GM12891 (cell line): ENCODE results near the gene STXBP2.

Experiments
- DNase-seq: peaks from one replicate; pipeline ENCODE4 v3.0.0; 2011; ENCODE audit warnings: low spot score; ENCODE audit not compliant: insufficient read length
- FAIRE-seq: peaks from 2 replicates; lab custom pipeline; 2011; peaks lifted over from hg19 to GRCh38; lab: Jason Lieb, UNC
- PAX5 ChIP-seq: IDR thresholded peaks from 2 replicates; pipeline ENCODE4 v1.6.1; 2011; ENCODE audit warnings: low read length, moderate library complexity, mild to moderate bottlenecking; ENCODE audit not compliant: insufficient read depth, severe bottlenecking
- POLR2A ChIP-seq: IDR thresholded peaks from 2 replicates; pipeline ENCODE4 v1.6.1; 2011; ENCODE audit warnings: low read depth, low read length, control low read depth
- POLR2AphosphoS5 ChIP-seq: IDR thresholded peaks from 2 replicates; pipeline ENCODE4 v1.6.1; 2011; ENCODE audit warnings: low read depth, low read length, control low read depth
- POU2F2 ChIP-seq: IDR thresholded peaks from 2 replicates; pipeline ENCODE4 v1.6.1; 2011; ENCODE audit warnings: low read depth, mild to moderate bottlenecking, control low read depth, low read length, moderate library complexity
- SPI1 ChIP-seq: IDR thresholded peaks from 2 replicates; pipeline ENCODE4 v1.6.1; 2011; ENCODE audit warnings: low read depth, low read length, control low read depth
- TAF1 ChIP-seq: IDR thresholded peaks from 2 replicates; pipeline ENCODE4 v1.6.1; 2011; ENCODE audit warnings: low read depth, low read length, control low read depth

The STXBP2 gene

DNA sequence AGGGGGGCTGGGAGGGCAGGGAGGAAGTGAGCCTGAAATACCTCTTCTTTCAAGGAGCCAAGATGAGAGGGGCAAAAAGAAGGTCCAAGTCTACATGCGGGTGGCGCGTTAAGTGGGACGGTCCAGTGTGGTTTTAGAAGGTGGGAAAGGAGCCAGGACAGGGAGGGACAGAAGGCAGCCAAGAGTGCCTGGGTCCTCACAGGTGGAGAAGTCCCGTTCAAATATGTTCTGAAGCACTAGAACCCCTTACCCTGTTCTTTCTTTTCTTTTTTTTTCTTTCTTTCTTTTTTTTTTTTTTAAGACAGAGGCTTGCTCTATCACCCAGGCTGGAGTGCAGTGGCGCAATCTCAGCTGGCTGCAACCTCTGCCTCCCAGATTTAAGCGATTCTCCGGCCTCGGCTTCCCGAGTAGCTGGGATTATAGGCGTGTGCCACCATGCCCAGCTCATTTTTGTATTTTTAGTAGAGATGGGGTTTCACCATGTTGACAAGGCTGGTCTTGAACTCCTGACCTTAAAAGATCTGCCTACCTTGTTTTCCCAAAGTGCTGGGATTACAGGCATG, 33.9 kb upstream of the STXBP2 start:
- FAIRE-seq (no peak), DNase-seq (no peak)
- TF ChIP-seq POLR2A (no peak), POLR2AphosphoS5 (no peak), TAF1 (no peak), POU2F2 (no peak), SPI1 (no peak), PAX5 (no peak)

DNA sequence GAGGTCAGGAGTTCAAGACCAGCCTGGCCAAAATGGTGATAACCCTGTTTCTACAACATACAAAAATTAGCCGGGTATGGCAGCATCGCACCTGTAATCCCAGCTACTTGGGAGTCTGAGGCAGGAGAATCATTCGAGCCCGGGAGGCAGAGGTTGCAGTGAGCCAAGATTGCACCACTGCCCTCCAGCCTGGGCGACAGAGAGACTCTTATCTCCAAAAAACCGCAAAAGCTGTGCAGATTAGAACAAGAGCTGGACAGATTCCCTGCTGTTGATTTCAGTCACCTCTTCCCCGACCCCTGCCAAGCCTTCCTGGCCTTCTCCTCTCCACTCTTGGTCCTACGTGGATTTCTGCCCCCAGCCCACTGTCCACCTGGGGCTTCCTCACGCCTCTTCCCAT, 33.0 kb upstream of the STXBP2 start:
- no peak for DNase-seq
- TF ChIP-seq POU2F2 = no peak
- TF ChIP-seq SPI1 = no peak
- TF ChIP-seq POLR2AphosphoS5 = no peak
- TF ChIP-seq POLR2A = no peak
- TF ChIP-seq PAX5 = no peak
- FAIRE-seq = no peak

DNA sequence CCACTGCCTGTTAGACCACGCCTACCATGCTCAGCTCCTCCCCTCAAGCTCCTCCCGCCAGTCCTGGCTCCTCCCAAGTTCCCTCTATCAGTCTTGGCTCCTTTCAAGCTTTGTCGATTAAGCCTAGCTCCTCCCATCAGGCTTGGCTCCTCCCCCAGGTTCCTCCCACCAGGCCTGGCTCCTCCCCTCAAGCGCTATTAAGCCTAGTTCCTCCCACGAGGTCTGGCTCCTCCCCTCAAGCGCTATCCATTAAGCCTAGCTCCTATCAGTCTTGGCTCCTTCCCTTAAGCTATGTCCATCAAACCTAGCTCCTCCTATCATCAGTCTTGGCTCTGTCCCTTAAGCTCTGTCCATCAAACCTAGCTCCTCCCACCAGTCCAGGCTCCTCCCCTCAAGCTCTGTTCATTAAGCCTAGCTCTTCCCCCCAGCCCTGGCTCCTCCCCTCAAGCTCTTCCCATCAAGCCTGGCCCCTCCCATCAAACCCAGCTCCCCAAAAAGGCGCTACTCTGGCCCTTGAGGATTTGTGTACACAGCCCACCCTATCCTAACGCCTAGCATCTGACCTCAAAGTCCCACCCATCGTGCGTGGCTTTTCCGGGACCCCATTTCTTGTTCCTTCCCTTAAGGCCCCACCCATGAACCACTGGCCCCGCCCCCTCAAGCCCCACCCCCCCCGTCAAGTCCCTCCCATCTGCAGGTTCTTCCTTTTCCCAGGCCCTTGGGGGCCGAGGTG, 31.3 kb upstream of the STXBP2 start:
- FAIRE-seq = peak; percentile 48
- TF ChIP-seq TAF1 (no peak), POLR2A (no peak), SPI1 (no peak), PAX5 (no peak), POLR2AphosphoS5 (no peak), POU2F2 (no peak)

DNA sequence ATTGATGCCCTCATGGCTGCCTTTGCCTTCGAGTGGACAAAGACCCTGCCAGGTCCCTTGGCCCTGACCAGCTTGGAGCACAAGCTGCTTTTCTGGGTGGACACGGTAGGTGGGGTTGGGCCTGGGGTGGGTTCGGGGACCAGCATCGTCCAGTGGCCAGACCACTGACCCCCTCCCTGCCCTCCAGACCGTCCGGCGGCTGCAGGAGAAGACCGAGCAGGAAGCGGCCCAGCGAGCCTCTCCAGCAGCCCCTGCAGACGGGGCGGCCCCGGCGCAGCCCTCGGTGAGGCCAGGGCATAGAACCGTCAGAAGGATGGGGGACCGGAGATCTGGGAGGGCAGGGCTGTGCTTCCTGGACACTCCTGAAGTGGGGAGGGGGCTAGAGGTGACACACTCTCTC, 30.6 kb upstream of the STXBP2 start:
- TF ChIP-seq POLR2A = no peak
- TF ChIP-seq POU2F2 = no peak
- no peak for TF ChIP-seq PAX5
- no peak for TF ChIP-seq SPI1
- no peak for TF ChIP-seq POLR2AphosphoS5
- no peak for TF ChIP-seq TAF1
- no peak for FAIRE-seq
- DNase-seq = no peak

More for the DNA sequence above, 31.3 kb upstream of the STXBP2 start:
- no peak for DNase-seq

DNA sequence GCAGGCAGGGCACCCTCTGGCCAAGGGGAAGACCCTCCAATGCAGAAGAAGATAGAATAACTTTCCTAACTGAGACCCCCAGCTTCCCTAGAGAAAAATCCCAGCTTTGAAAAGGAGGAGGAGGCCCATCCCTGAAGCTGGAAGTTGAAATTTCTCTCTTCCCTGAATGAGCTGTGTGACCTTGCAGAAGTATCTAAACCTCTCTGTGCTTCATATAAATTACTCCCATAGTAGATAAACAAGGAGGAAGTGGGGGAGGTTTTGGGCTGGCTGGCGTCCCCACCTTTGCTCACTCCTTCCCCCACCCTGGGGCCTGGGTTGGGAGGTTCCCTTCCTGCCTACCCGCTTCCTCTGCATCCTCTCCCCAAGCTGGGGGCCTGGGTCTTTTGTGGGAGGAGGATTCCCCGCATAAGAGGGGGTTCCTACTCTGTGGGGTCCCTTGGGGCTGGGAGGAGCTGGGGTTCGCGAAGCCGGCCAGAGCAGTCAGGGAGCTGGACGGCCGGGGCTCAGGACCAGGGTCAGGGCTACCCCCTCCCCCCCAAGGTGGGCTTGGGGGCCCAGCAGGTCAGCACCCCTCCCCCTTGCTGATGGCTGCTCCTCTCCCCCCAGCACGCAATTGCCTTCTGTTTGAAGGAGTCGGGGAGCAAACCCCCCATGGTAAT, 29.6 kb upstream of the STXBP2 start:
- DNase-seq (no peak), FAIRE-seq (no peak)
- TF ChIP-seq TAF1 = no peak
- no peak for TF ChIP-seq POU2F2
- no peak for TF ChIP-seq POLR2A
- TF ChIP-seq PAX5 = no peak
- TF ChIP-seq SPI1 = no peak
- no peak for TF ChIP-seq POLR2AphosphoS5

DNA sequence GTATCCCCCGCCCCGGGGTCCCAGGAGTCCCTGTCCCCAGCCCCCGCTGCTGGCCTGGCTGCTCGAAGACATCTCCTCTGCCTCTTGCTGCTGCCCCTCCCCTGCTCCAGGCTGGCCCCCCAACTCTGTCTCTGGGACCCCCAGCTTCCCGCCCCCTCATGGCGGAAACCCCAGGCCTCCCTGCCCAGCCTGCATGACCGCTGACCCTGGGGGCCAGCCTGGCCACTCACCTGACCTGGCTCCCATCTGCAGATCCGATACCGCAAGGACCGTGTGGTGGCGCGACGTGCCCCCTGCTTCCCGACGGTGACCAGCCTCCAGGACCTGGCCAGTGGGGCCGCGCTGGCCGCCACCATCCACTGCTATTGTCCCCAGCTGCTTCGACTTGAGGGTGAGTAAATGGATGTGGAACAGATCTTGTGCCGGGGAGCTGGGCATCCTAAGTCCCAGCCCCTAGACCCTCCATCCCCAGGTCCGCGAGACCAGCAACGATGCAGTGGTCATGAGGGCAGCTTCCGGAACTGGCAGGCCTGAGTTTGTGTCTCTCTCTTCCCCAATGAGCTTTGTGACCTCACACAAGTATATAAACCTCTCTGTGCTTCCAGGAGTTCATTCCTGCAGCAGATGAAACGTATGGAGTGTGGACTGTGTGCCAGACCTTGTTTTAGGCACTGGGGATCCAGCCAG, 28.9 kb upstream of the STXBP2 start:
- TF ChIP-seq SPI1 = no peak
- no peak for TF ChIP-seq TAF1
- TF ChIP-seq POLR2AphosphoS5 = no peak
- TF ChIP-seq POU2F2 = no peak
- TF ChIP-seq PAX5 = no peak
- TF ChIP-seq POLR2A = no peak
- DNase-seq = no peak
- no peak for FAIRE-seq

DNA sequence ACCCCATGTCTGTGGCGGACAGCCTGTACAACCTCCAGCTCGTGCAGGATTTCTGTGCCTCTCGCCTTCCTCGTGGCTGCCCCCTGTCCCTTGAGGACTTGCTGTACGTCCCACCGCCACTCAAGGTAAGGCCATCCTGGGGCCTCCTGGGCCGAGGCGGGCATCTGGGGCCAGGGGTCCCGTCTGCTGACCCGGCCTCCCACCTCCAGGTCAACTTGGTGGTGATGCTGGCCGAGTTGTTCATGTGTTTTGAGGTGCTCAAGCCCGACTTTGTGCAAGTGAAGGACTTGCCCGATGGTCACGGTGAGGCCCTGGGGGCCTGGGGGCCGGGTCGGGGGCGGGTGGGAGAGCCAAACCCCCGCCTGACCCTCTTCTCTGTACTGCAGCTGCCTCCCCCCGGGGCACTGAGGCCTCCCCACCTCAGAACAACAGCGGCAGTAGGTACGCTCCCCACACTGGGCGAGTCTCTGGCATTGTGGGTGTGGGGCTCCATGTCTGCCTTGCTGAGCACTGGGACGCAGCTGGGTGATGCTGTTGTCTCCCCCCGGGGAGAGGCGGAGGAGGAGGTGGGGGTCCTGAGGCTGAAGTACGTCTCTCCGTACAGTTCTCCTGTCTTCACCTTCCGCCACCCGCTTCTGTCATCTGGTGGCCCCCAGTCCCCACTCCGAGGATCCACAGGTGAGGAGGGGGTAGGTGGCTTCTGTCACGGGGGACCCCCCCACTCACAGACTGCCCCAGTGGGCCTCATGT, 26.2 kb upstream of the STXBP2 start:
- TF ChIP-seq POLR2AphosphoS5 (no peak), TAF1 (no peak), POLR2A (no peak)
- FAIRE-seq = no peak

DNA sequence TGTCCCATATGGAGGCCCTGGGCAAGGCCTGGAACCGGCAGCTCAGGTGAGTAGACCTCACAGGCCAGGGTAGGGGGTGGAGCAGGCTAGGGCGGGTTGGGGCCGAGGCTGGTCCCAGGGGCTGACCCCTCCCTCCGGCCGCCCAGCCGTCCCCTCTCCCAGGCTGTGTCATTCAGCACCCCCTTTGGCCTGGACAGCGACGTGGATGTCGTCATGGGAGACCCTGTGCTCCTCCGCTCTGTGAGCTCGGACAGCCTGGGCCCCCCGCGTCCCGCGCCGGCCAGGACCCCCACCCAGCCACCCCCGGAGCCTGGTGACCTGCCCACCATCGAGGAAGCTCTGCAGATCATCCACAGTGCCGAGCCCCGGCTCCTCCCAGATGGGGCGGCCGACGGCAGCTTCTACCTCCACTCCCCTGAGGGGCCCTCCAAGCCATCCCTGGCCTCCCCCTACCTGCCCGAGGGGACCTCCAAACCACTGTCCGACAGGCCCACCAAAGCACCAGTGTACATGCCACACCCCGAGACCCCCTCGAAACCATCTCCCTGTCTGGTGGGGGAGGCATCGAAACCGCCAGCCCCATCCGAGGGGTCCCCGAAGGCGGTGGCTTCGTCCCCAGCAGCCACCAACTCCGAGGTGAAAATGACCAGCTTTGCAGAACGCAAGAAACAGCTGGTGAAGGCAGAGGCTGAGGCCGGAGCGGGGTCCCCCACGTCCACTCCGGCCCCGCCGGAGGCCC, 25.2 kb upstream of the STXBP2 start:
- no peak for TF ChIP-seq TAF1
- TF ChIP-seq PAX5 = no peak
- no peak for TF ChIP-seq POU2F2
- TF ChIP-seq POLR2AphosphoS5 = no peak
- no peak for TF ChIP-seq POLR2A
- no peak for TF ChIP-seq SPI1
- no peak for DNase-seq
- no peak for FAIRE-seq

More for the DNA sequence above, 26.2 kb upstream of the STXBP2 start:
- DNase-seq = no peak
